ENCODE data around the gene CCR6. TPM values are rescaled to one million over a fixed set of nuclear protein-coding genes. Genes with fewer than 3 reads are reported as not detected.

CCR6 gene
- total RNA-seq, 1 donor from 2014 or later, result not detected

DNA sequence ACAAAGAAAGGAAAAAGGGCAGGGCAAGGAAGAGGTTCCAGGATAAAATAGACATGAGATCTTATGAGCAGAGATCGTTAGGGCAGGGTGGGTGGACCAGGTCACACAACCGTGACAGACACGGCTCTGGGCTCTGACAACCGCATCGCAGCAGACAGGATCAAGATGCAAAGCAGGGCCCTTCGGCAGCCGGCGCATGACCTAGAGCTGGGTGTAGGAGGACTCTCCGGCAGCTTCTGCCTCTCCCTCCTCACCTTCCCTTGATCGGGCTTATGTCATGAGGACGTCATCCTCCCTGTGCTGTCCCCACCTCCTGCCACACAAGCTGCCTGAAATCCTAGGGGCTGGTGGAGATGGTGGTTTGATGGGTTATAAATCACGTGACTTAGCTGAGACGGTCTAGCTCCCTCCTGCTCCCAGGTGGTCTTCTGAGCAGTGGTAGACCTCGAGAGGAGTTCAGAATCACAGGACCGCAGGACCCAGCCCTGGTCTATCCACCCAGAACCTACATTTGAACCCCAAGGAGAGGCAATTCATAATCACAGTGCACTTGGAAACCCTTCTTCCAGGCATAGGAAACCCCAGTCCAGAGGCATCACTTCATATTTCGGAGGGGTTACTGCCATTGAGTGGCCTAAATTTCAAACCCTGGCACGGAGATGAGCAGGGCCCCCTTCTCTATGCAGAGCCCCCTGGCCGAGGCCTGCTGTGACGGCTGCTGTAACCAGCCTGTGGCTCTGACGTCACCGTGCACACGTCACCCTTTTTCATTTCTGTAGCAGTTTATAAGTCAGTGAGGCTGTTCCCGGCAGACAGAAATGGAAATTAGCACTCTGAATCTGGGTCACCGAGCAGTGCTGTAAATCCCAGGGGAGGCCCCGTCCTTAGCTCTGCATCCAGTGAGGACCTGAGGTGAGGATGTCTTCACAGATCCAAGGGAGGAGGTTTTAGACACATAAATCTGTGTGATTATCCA, 8.7 kb upstream of the CCR6 start:
- H3K4me3 ChIP-seq (ENCODE audit: low read depth, low read length), result no peak overlapping the region
- DNase-seq (ENCODE audit: low read depth), result no peak

DNA sequence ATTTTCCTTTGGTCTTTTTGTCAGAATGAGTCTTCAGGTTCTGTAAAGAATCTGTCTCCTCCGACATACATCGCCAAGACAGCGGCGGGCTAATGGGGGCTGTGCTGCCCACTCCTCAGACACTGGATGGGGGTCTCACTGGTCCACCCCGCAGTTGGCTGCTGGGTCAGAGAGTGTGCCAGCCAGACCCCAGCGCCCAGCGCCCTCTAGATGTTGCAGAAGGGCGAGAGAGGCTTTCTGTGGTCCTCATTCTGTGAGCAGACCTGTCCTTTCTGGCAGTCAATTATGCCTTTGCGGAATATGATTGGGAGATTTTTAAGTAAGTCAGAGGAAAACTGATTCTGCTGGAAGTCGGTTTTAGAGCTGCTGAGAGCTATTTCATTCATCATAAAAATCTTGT, 7.8 kb upstream of the CCR6 start:
- H3K4me3 ChIP-seq (ENCODE audit: low read depth, low read length), result no peak overlapping the region
- TF ChIP-seq, protein P1, sequence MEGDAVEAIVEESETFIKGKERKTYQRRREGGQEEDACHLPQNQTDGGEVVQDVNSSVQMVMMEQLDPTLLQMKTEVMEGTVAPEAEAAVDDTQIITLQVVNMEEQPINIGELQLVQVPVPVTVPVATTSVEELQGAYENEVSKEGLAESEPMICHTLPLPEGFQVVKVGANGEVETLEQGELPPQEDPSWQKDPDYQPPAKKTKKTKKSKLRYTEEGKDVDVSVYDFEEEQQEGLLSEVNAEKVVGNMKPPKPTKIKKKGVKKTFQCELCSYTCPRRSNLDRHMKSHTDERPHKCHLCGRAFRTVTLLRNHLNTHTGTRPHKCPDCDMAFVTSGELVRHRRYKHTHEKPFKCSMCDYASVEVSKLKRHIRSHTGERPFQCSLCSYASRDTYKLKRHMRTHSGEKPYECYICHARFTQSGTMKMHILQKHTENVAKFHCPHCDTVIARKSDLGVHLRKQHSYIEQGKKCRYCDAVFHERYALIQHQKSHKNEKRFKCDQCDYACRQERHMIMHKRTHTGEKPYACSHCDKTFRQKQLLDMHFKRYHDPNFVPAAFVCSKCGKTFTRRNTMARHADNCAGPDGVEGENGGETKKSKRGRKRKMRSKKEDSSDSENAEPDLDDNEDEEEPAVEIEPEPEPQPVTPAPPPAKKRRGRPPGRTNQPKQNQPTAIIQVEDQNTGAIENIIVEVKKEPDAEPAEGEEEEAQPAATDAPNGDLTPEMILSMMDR (conservative IDR thresholded peaks at IDR 0.05; ENCODE audit: low read depth, low read length), result no peak
- no peak for DNase-seq (ENCODE audit: low read depth)

More for the DNA sequence above, 8.7 kb upstream of the CCR6 start:
- TF ChIP-seq, protein P1 (conservative IDR thresholded peaks at IDR 0.05; ENCODE audit: low read depth, low read length), result no peak

GRCh38 chr6:167116109-167116837, 6.6 kb upstream of the CCR6 start:
- no peak overlapping the region for H3K4me3 ChIP-seq (ENCODE audit: low read depth, low read length)
- DNase-seq (ENCODE audit: low read depth), result no peak
- TF ChIP-seq, protein P1 (conservative IDR thresholded peaks at IDR 0.05; ENCODE audit: low read depth, low read length), result no peak

GRCh38 chr6:167116838-167117228, 6.1 kb upstream of the CCR6 start:
- no peak for DNase-seq (ENCODE audit: low read depth)
- H3K4me3 ChIP-seq (ENCODE audit: low read depth, low read length), result no peak overlapping the region
- TF ChIP-seq, protein P1 (conservative IDR thresholded peaks at IDR 0.05; ENCODE audit: low read depth, low read length), result no peak

DNA sequence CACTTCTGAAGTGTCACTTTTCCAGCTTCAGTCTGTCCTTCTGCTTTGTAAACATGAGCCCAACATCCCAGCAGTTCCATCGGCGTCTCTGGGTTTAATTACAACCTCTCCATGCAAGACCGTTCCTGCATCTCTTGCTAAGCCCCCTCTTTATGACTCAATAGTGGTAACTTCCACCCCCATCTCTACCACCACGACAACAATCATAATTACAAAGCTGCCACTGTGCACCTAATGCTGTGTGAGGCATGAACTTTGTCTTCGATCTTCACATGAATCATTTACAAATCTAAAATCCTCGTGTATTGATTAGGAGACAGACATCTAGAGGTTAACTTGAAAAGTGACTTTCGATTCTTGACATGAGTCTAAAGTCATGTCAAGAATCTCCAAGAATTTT, 4.9 kb upstream of the CCR6 start:
- no peak overlapping the region for H3K4me3 ChIP-seq (ENCODE audit: low read depth, low read length)
- DNase-seq (ENCODE audit: low read depth), result no peak
- TF ChIP-seq, protein P1 (conservative IDR thresholded peaks at IDR 0.05; ENCODE audit: low read depth, low read length), result no peak

- TF ChIP-seq, protein P1 (conservative IDR thresholded peaks at IDR 0.05; ENCODE audit: low read depth, low read length), result no peak
- DNase-seq (ENCODE audit: low read depth), result no peak
- no peak overlapping the region for H3K4me3 ChIP-seq (ENCODE audit: low read depth, low read length)
Measured at GRCh38 chr6:167118839-167119238, 4.1 kb upstream of the CCR6 start.

Measured in epithelial cell of proximal tubule (primary cell).